GM21360 (cell line): Measurements from ENCODE around the gene FITM2.
"Not testable (repeated sequence)": the region's sequence is repeated elsewhere in the genome, so short reads cannot be mapped to it uniquely, and the experiment has no call there.

ENCODE experiments used
- ATAC-seq: cut with Tn5 transposase; IDR thresholded peaks from one replicate; pipeline ENCODE4 v1.9.1; 2021; ENCODE audit warnings: mild to moderate bottlenecking, moderate library complexity; ENCODE audit not compliant: unreplicated experiment

The FITM2 gene

GRCh38 chr20:44310664-44311639, at the start of gene FITM2:
Gene FITM2, minus strand, starts transcription at chr20:44311202. Its CDS starts 54 bp downstream, at chr20:44311148.
- peak; percentile 89 for ATAC-seq

- ATAC-seq: no peak
These were observed 49.2 kb upstream of the FITM2 start for GRCh38 chr20:44360221-44360620.

GRCh38 chr20:44358776-44359175, 47.8 kb upstream of the FITM2 start:
- ATAC-seq: no peak

GRCh38 chr20:44357555-44358125, 46.6 kb upstream of the FITM2 start:
- no peak for ATAC-seq

GRCh38 chr20:44357020-44357419, 46.0 kb upstream of the FITM2 start:
- ATAC-seq: no peak

- no peak for ATAC-seq
These were observed 45.3 kb upstream of the FITM2 start for GRCh38 chr20:44356353-44356723.

- ATAC-seq: no peak
These were observed 44.7 kb upstream of the FITM2 start, which contains the start of gene HNF4A for GRCh38 chr20:44355498-44356352. Gene HNF4A, plus strand, starts transcription at chr20:44355699. Its CDS starts 106 bp downstream, at chr20:44355805.

- ATAC-seq: no peak
These were observed 44.0 kb upstream of the FITM2 start for GRCh38 chr20:44354979-44355497.

- ATAC-seq: no peak
These were observed 39.6 kb upstream of the FITM2 start for GRCh38 chr20:44350567-44350966.

GRCh38 chr20:44349349-44349748, 38.3 kb upstream of the FITM2 start:
- no peak for ATAC-seq

GRCh38 chr20:44348168-44348659, 37.2 kb upstream of the FITM2 start:
- ATAC-seq: no peak

GRCh38 chr20:44345941-44346340, 34.9 kb upstream of the FITM2 start:
- ATAC-seq: not testable (repeated sequence)

- no peak for ATAC-seq
These were observed 34.1 kb upstream of the FITM2 start for GRCh38 chr20:44345147-44345546.

GRCh38 chr20:44344723-44345122, 33.7 kb upstream of the FITM2 start:
- ATAC-seq: no peak

- no peak for ATAC-seq
These were observed 32.2 kb upstream of the FITM2 start for GRCh38 chr20:44343162-44343675.

GRCh38 chr20:44342248-44342647, 31.2 kb upstream of the FITM2 start:
- no peak for ATAC-seq

- no peak for ATAC-seq
These were observed 25.9 kb upstream of the FITM2 start, which contains the start of gene R3HDML for GRCh38 chr20:44336725-44337380. Gene R3HDML, plus strand, starts transcription at chr20:44337043. Its CDS starts 115 bp downstream, at chr20:44337158.

- ATAC-seq: no peak
These were observed 25.1 kb upstream of the FITM2 start for GRCh38 chr20:44336086-44336485.

GRCh38 chr20:44335675-44336074, 24.7 kb upstream of the FITM2 start:
- no peak for ATAC-seq

GRCh38 chr20:44334709-44335108, 23.7 kb upstream of the FITM2 start:
- ATAC-seq: no peak
